CD4-positive, alpha-beta T cell treated with Interleukin-4 for 4 hours (primary cell): ENCODE measurements around the gene DLGAP1.
"Not testable (repeated sequence)": the region's sequence is repeated elsewhere in the genome, so short reads cannot be mapped to it uniquely, and the experiment has no call there.

Source experiments
- DNase-seq: peaks from one replicate; pipeline ENCODE4 v3.0.0-alpha.2; 2020

The DLGAP1 gene

GRCh38 chr18:3704556-3705344 lies 750.4 kb downstream of the DLGAP1 start:
- DNase-seq, result no peak

- peak; percentile 11 for DNase-seq
Observed at GRCh38 chr18:3703732-3704176, 751.4 kb downstream of the DLGAP1 start.

- DNase-seq, result not testable (repeated sequence)
Observed at GRCh38 chr18:3699707-3700567, 755.2 kb downstream of the DLGAP1 start.

- DNase-seq, result not testable (repeated sequence)
Observed at GRCh38 chr18:3694030-3694778, 760.9 kb downstream of the DLGAP1 start.

GRCh38 chr18:3693410-3693809 lies 761.7 kb downstream of the DLGAP1 start:
- DNase-seq, result no peak

GRCh38 chr18:3692691-3693090 lies 762.4 kb downstream of the DLGAP1 start:
- no peak for DNase-seq

- no peak for DNase-seq
Observed at GRCh38 chr18:3692113-3692621, 762.9 kb downstream of the DLGAP1 start.

- DNase-seq, result no peak
Observed at GRCh38 chr18:3691705-3692104, 763.4 kb downstream of the DLGAP1 start.

- no peak for DNase-seq
Observed at GRCh38 chr18:3690764-3691066, 764.4 kb downstream of the DLGAP1 start.

GRCh38 chr18:3689986-3690763 lies 764.9 kb downstream of the DLGAP1 start:
- no peak for DNase-seq

GRCh38 chr18:3689091-3689490 lies 766.0 kb downstream of the DLGAP1 start:
- DNase-seq, result no peak

GRCh38 chr18:3688690-3689089 lies 766.4 kb downstream of the DLGAP1 start:
- DNase-seq, result no peak

- DNase-seq, result no peak
Observed at GRCh38 chr18:3683483-3683882, 771.6 kb downstream of the DLGAP1 start.

GRCh38 chr18:3682061-3682460 lies 773.0 kb downstream of the DLGAP1 start:
- no peak for DNase-seq

GRCh38 chr18:3679241-3679640 lies 775.9 kb downstream of the DLGAP1 start:
- DNase-seq, result no peak

- no peak for DNase-seq
Observed at GRCh38 chr18:3675994-3676393, 779.1 kb downstream of the DLGAP1 start.

- DNase-seq, result no peak
Observed at GRCh38 chr18:3675446-3675845, 779.7 kb downstream of the DLGAP1 start.

- DNase-seq, result no peak
Observed at GRCh38 chr18:3671176-3671575, 783.9 kb downstream of the DLGAP1 start.

- no peak for DNase-seq
Observed at GRCh38 chr18:3669376-3669775, 785.7 kb downstream of the DLGAP1 start.

- no peak for DNase-seq
Observed at GRCh38 chr18:3667255-3668137, 787.6 kb downstream of the DLGAP1 start.

- no peak for DNase-seq
Observed at GRCh38 chr18:3666526-3667254, 788.4 kb downstream of the DLGAP1 start.
